Measurements from ENCODE around the gene TPCN1.

The TPCN1 gene

GRCh38 chr12:113298472-113298817 lies 77.2 kb downstream of the TPCN1 start:
- H3K27me3 Mint-ChIP-seq = no peaks in the 10 kb centered on the region
- H3K4me3 Mint-ChIP-seq = no peak overlapping the region
- no peaks in the 10 kb centered on the region for H3K9me3 Mint-ChIP-seq
- H3K27ac Mint-ChIP-seq = peak overlapping the region; percentile 36
- H3K36me3 Mint-ChIP-seq (ENCODE audit: low read depth) = peaks cover 19% of the 10 kb centered on the region
- peaks cover 8% of the 10 kb centered on the region for H3K4me1 Mint-ChIP-seq (ENCODE audit: low read depth)

- peaks cover 17% of the 10 kb centered on the region for H3K36me3 Mint-ChIP-seq (ENCODE audit: low read depth)
- H3K27ac Mint-ChIP-seq = no peak overlapping the region
- no peak overlapping the region for H3K4me3 Mint-ChIP-seq
- H3K9me3 Mint-ChIP-seq = no peaks in the 10 kb centered on the region
- H3K27me3 Mint-ChIP-seq = no peaks in the 10 kb centered on the region
- peaks cover 8% of the 10 kb centered on the region for H3K4me1 Mint-ChIP-seq (ENCODE audit: low read depth)
These were observed 77.7 kb downstream of the TPCN1 start for GRCh38 chr12:113298861-113299545.

GRCh38 chr12:113299619-113300237 lies 78.5 kb downstream of the TPCN1 start:
- no peak overlapping the region for H3K27ac Mint-ChIP-seq
- H3K4me1 Mint-ChIP-seq (ENCODE audit: low read depth) = peaks cover 8% of the 10 kb centered on the region
- H3K36me3 Mint-ChIP-seq (ENCODE audit: low read depth) = peaks cover 17% of the 10 kb centered on the region
- no peak overlapping the region for H3K4me3 Mint-ChIP-seq
- H3K27me3 Mint-ChIP-seq = no peaks in the 10 kb centered on the region
- H3K9me3 Mint-ChIP-seq = no peaks in the 10 kb centered on the region

GRCh38 chr12:113301811-113302210 lies 80.5 kb downstream of the TPCN1 start:
- H3K9me3 Mint-ChIP-seq = no peaks in the 10 kb centered on the region
- H3K27ac Mint-ChIP-seq = no peak overlapping the region
- H3K36me3 Mint-ChIP-seq (ENCODE audit: low read depth) = peaks cover 12% of the 10 kb centered on the region
- H3K4me3 Mint-ChIP-seq = no peak overlapping the region
- H3K4me1 Mint-ChIP-seq (ENCODE audit: low read depth) = peaks cover 8% of the 10 kb centered on the region
- H3K27me3 Mint-ChIP-seq = no peaks in the 10 kb centered on the region

- Mint-ChIP-seq H3K4me3 (no peak overlapping the region), H3K27ac (no peak overlapping the region), H3K4me1 (ENCODE audit: low read depth) (peaks cover 8% of the 10 kb centered on the region), H3K9me3 (no peaks in the 10 kb centered on the region), H3K36me3 (ENCODE audit: low read depth) (peaks cover 15% of the 10 kb centered on the region), H3K27me3 (no peaks in the 10 kb centered on the region)
These were observed 81.2 kb downstream of the TPCN1 start for GRCh38 chr12:113302466-113302865.

- Mint-ChIP-seq H3K4me3 (no peak overlapping the region), H3K27me3 (no peaks in the 10 kb centered on the region), H3K36me3 (ENCODE audit: low read depth) (peaks cover 15% of the 10 kb centered on the region), H3K9me3 (no peaks in the 10 kb centered on the region), H3K27ac (peak overlapping the region; percentile 49), H3K4me1 (ENCODE audit: low read depth) (peaks cover 8% of the 10 kb centered on the region)
These were observed 81.8 kb downstream of the TPCN1 start for GRCh38 chr12:113302886-113303640.

GRCh38 chr12:113305281-113305856 lies 84.1 kb downstream of the TPCN1 start:
- Mint-ChIP-seq H3K9me3 (no peaks in the 10 kb centered on the region), H3K36me3 (ENCODE audit: low read depth) (peaks cover 17% of the 10 kb centered on the region), H3K4me3 (no peak overlapping the region), H3K4me1 (ENCODE audit: low read depth) (peaks cover 8% of the 10 kb centered on the region), H3K27me3 (no peaks in the 10 kb centered on the region), H3K27ac (no peak overlapping the region)

- Mint-ChIP-seq H3K27me3 (no peaks in the 10 kb centered on the region), H3K9me3 (no peaks in the 10 kb centered on the region), H3K4me3 (no peak overlapping the region), H3K36me3 (ENCODE audit: low read depth) (peaks cover 27% of the 10 kb centered on the region), H3K4me1 (ENCODE audit: low read depth) (peaks cover 8% of the 10 kb centered on the region), H3K27ac (no peak overlapping the region)
These were observed 85.1 kb downstream of the TPCN1 start for GRCh38 chr12:113306382-113306781.

GRCh38 chr12:113310489-113310888 lies 89.2 kb downstream of the TPCN1 start:
- Mint-ChIP-seq H3K36me3 (ENCODE audit: low read depth) (peaks cover 29% of the 10 kb centered on the region), H3K27ac (peak overlapping the region; percentile 10), H3K4me1 (ENCODE audit: low read depth) (no peaks in the 10 kb centered on the region), H3K9me3 (no peaks in the 10 kb centered on the region), H3K27me3 (no peaks in the 10 kb centered on the region), H3K4me3 (no peak overlapping the region)

- peaks cover 4% of the 10 kb centered on the region for H3K9me3 Mint-ChIP-seq
- H3K27me3 Mint-ChIP-seq = no peaks in the 10 kb centered on the region
- peak overlapping the region; percentile 54 for H3K27ac Mint-ChIP-seq
- H3K4me3 Mint-ChIP-seq = no peak overlapping the region
- H3K36me3 Mint-ChIP-seq (ENCODE audit: low read depth) = peaks cover 37% of the 10 kb centered on the region
- H3K4me1 Mint-ChIP-seq (ENCODE audit: low read depth) = no peaks in the 10 kb centered on the region
These were observed 92.9 kb downstream of the TPCN1 start for GRCh38 chr12:113314121-113314529.

- H3K27ac Mint-ChIP-seq = no peak overlapping the region
- no peaks in the 10 kb centered on the region for H3K4me1 Mint-ChIP-seq (ENCODE audit: low read depth)
- no peak overlapping the region for H3K4me3 Mint-ChIP-seq
- H3K27me3 Mint-ChIP-seq = no peaks in the 10 kb centered on the region
- peaks cover 42% of the 10 kb centered on the region for H3K36me3 Mint-ChIP-seq (ENCODE audit: low read depth)
- peaks cover 4% of the 10 kb centered on the region for H3K9me3 Mint-ChIP-seq
These were observed 94.1 kb downstream of the TPCN1 start for GRCh38 chr12:113315358-113315757.

- Mint-ChIP-seq H3K4me1 (ENCODE audit: low read depth) (no peaks in the 10 kb centered on the region), H3K27ac (no peak overlapping the region), H3K9me3 (peaks cover 4% of the 10 kb centered on the region), H3K36me3 (ENCODE audit: low read depth) (peaks cover 39% of the 10 kb centered on the region), H3K4me3 (no peak overlapping the region), H3K27me3 (no peaks in the 10 kb centered on the region)
These were observed 94.9 kb downstream of the TPCN1 start for GRCh38 chr12:113316155-113316554.

GRCh38 chr12:113317122-113317521 lies 95.9 kb downstream of the TPCN1 start:
- Mint-ChIP-seq H3K27me3 (no peaks in the 10 kb centered on the region), H3K4me3 (no peak overlapping the region), H3K36me3 (ENCODE audit: low read depth) (peaks cover 39% of the 10 kb centered on the region), H3K27ac (no peak overlapping the region), H3K4me1 (ENCODE audit: low read depth) (no peaks in the 10 kb centered on the region), H3K9me3 (peaks cover 4% of the 10 kb centered on the region)

GRCh38 chr12:113318046-113318656 lies 96.9 kb downstream of the TPCN1 start:
- H3K4me3 Mint-ChIP-seq = no peak overlapping the region
- H3K27me3 Mint-ChIP-seq = no peaks in the 10 kb centered on the region
- peaks cover 43% of the 10 kb centered on the region for H3K36me3 Mint-ChIP-seq (ENCODE audit: low read depth)
- no peak overlapping the region for H3K27ac Mint-ChIP-seq
- no peaks in the 10 kb centered on the region for H3K4me1 Mint-ChIP-seq (ENCODE audit: low read depth)
- peaks cover 4% of the 10 kb centered on the region for H3K9me3 Mint-ChIP-seq

Data from stimulated activated naive CD8-positive, alpha-beta T cell treated with anti-CD3 and anti-CD28 coated beads, Interleukin-15, Interleukin-2, amounts not matched to agents 100 ng/mL and 50 ng/mL, for 24 hours (primary cell).